GM12878 (cell line): ENCODE results near the gene HDAC8. TPM values are rescaled to one million over a fixed set of nuclear protein-coding genes. Genes with fewer than 3 reads are reported as not detected.

Source experiments
- ATAC-seq: fragments of 200-7000 bp; cut with Tn5 transposase; 3 replicates; pipeline ENCODE4 v1.9.1; 2020; ENCODE audit warnings: mild to moderate bottlenecking, moderate library complexity
- BruUV-seq: library from RNA; stranded (reverse); fragments of 400-500 nt; replicated peaks from 2 replicates; lab custom pipeline; 2021; lab: Mats Ljungman, UMichigan
- CTCF ChIA-PET: fragments of 300-600 bp; sonication (Branson Sonifier 250); formaldehyde crosslinking; extraction: SDS; loops from one replicate; lab custom pipeline; 2021; ENCODE audit warnings: inconsistent platforms; lab: Yijun Ruan, JAX
- POLR2A ChIA-PET: fragments of 350-600 bp; formaldehyde crosslinking; extraction: SDS; loops from one replicate; lab custom pipeline; 2021; ENCODE audit warnings: inconsistent platforms; lab: Charles Lee
- RAD21 ChIA-PET: fragments of 300-600 bp; sonication (Branson Sonifier 250); formaldehyde crosslinking; loops from one replicate; lab custom pipeline; 2023; ENCODE audit warnings: antibody characterized with exemption; ENCODE audit not compliant: unreplicated experiment; lab: Charles Lee
- SMC1A ChIA-PET: fragments of 300-600 bp; sonication (Branson Sonifier 250); formaldehyde crosslinking; loops from one replicate; lab custom pipeline; 2023; ENCODE audit not compliant: unreplicated experiment, uncharacterized antibody; lab: Charles Lee
- DNase-seq: peaks from one replicate; pipeline ENCODE4 v3.0.0-alpha.2; 2011; ENCODE audit warnings: low read depth, low spot score
- FAIRE-seq: peaks from 3 replicates; lab custom pipeline; 2011; peaks lifted over from hg19 to GRCh38; lab: Jason Lieb, UNC
- H2AFZ ChIP-seq: 2 replicates; pipeline ENCODE4 v1.6.0; 2011; ENCODE audit warnings: low read depth, low read length, control low read depth; ENCODE audit not compliant: control insufficient read depth
- H3K27ac ChIP-seq: 2 replicates; pipeline ENCODE4 v1.5.1; 2011; ENCODE audit warnings: control low read depth; ENCODE audit not compliant: control insufficient read depth, insufficient read depth
- H3K27me3 ChIP-seq, 2 experiments: replicated peaks in 1 of 2; 2 replicates each; pipeline versions ENCODE4 v1.6.0 to v1.6.1; 2011; ENCODE audit warnings: low read length in 1 of 2; ENCODE audit not compliant: control insufficient read depth in 2 of 2, insufficient read depth in 2 of 2
- H3K36me3 ChIP-seq, 2 experiments: 2 replicates each; pipeline ENCODE4 v1.5.1; 2011; ENCODE audit warnings: low read length in 1 of 2; ENCODE audit not compliant: control insufficient read depth in 2 of 2, insufficient read depth in 2 of 2
- H3K4me1 ChIP-seq: 2 replicates; pipeline ENCODE4 v1.6.1; 2011; ENCODE audit warnings: mild to moderate bottlenecking, low read length, moderate library complexity, mixed read lengths; ENCODE audit not compliant: control insufficient read depth, insufficient read depth
- H3K4me2 ChIP-seq: 2 replicates; pipeline ENCODE4 v1.6.0; 2011; ENCODE audit warnings: control low read depth; ENCODE audit not compliant: control insufficient read depth, insufficient read depth
- H3K4me3 ChIP-seq: fragments of 200-600 bp; sonication (generic); 2 replicates; pipeline ENCODE4 v1.5.1; 2016
- H3K79me2 ChIP-seq: 2 replicates; pipeline ENCODE4 v1.6.0; 2011; ENCODE audit warnings: low read length; ENCODE audit not compliant: control insufficient read depth, insufficient read depth
- H3K9ac ChIP-seq: 2 replicates; pipeline ENCODE4 v1.8.0; 2011; ENCODE audit warnings: low read length, control low read depth, mixed read lengths; ENCODE audit not compliant: control insufficient read depth, insufficient read depth
- H3K9me3 ChIP-seq: replicated peaks from 3 replicates; pipeline ENCODE4 v1.5.1; 2011; ENCODE audit warnings: mild to moderate bottlenecking, low read length; ENCODE audit not compliant: control insufficient read depth, insufficient read depth
- H4K20me1 ChIP-seq: 2 replicates; pipeline ENCODE4 v1.6.0; 2011; ENCODE audit not compliant: control insufficient read depth, insufficient read depth
- ETV6 ChIP-seq, 2 experiments: fragments of 450-650 bp in 1 of 2; IDR thresholded peaks in 1 of 2; conservative IDR thresholded peaks in 1 of 2; 2 replicates each; pipeline ENCODE4 v1.6.1; 2014; ENCODE audit warnings: antibody characterized with exemption in 1 of 2, borderline replicate concordance in 1 of 2, low read depth in 1 of 2, mild to moderate bottlenecking in 1 of 2, moderate library complexity in 1 of 2
- GABPA ChIP-seq: IDR thresholded peaks from 2 replicates; pipeline ENCODE4 v1.6.1; 2014; ENCODE audit warnings: antibody characterized with exemption, low read depth, mild to moderate bottlenecking, inconsistent platforms
- LARP7 ChIP-seq: fragments of 450-650 bp; IDR thresholded peaks from 2 replicates; pipeline ENCODE4 v1.6.1; 2017; ENCODE audit warnings: mild to moderate bottlenecking
- TCF3 ChIP-seq: IDR thresholded peaks from 2 replicates; pipeline ENCODE4 v1.6.1; 2012; ENCODE audit warnings: low read depth, mild to moderate bottlenecking, low read length, borderline replicate concordance; ENCODE audit not compliant: insufficient read depth
- ZBTB33 ChIP-seq: fragments of 450-650 bp; IDR thresholded peaks from 2 replicates; pipeline ENCODE4 v1.6.1; 2017; ENCODE audit warnings: mild to moderate bottlenecking
- in situ Hi-C: fragments of 300-500 bp; cut with MboI; formaldehyde crosslinking; loops from 9 replicates; pipeline ENCODE4 v1.14.3; 2018; ENCODE audit warnings: mixed read lengths
- intact Hi-C: fragments of 100-400 bp; cut with micrococcal nuclease; formaldehyde crosslinking; loops from one replicate; pipeline ENCODE4 v1.14.2; 2022; ENCODE audit not compliant: unreplicated experiment
- polyA plus RNA-seq, 11 experiments: library from polyadenylated mRNA; depleted of rRNA in 4 of 11; unstranded in 6 of 11; stranded (reverse) in 5 of 11; fragments of >200 nt; fragmentation: Nextera tagmentation in 4 of 11; fragmentation: Illumina TruSeq in 1 of 11; extraction: Ambion mirVana in 4 of 11; extraction: Trizol in 1 of 11; gene quantifications; 1 replicate in 1 of 11; 2 replicates in 10 of 11; pipeline versions ENCODE4 v1.2.1 to v1.2.3, GENCODE V29; 2011 to 2016; ENCODE audit warnings: inconsistent platforms in 2 of 11, missing spikeins in 2 of 11, low read depth in 1 of 11
- total RNA-seq, 4 experiments: library from RNA; depleted of rRNA in 3 of 4; stranded (reverse); fragments of >200 nt in 3 of 4; fragmentation: Illumina TruSeq in 1 of 4; extraction: Trizol in 1 of 4; gene quantifications; 2 replicates each; pipeline versions ENCODE4 v1.2.1 to v1.2.3, GENCODE V29; 2013 to 2021

Gene HDAC8
- total and polyA plus RNA-seq, 10 of the 15 experiments (the other 5 are each of a cell fraction or from before 2014, with no cell fraction given): 18.1 to 34.7 (median 29.1) TPM

- Histone ChIP-seq H2AFZ (no peak overlapping the region), H3K4me1 (no peaks in the 10 kb centered on the region), H3K4me2 (no peak overlapping the region), H3K27me3 (no peaks in the 10 kb centered on the region), H4K20me1 (no peaks in the 10 kb centered on the region), H3K27ac (no peak overlapping the region), H3K36me3 (0 out of 4 replicates have a peak, but pooled peaks cover 0 to 3% of the 10 kb centered on the region in 2 experiments), H3K9me3 (no peaks in the 10 kb centered on the region), H3K9ac (no peak overlapping the region), H3K4me3 (no peak overlapping the region), H3K79me2 (no peaks in the 10 kb centered on the region)
- no TSS peak for BruUV-seq
- in situ Hi-C loops (loop anchor here (10.0 kb wide), 1 partner anchor 301 kb away; no protein-coding TSS in a partner anchor), intact Hi-C loops (no loop called here)
- SMC1A ChIA-PET: no interaction called here
- TF ChIP-seq ZBTB33 (no peak), GABPA (no peak), TCF3 (no peak), LARP7 (no peak), ETV6 (conservative IDR thresholded peaks at IDR 0.05 in 1 of 2, IDR thresholded peaks at IDR 0.05 in 1 of 2; ENCODE audit: borderline replicate concordance in 1 of 2, low read depth in 1 of 2) (no peak)
- POLR2A ChIA-PET: no interaction called here
- FAIRE-seq (no peak), DNase-seq (no peak), ATAC-seq (no peak)
- CTCF ChIA-PET: interaction anchor here (1.0 to 1.4 kb wide), 3 partner anchors 10 to 301 kb away, joined by 3 read pairs; no protein-coding TSS in a partner anchor
- RAD21 ChIA-PET: interaction anchor here (0.6 kb wide), 1 partner anchor 67 kb away, joined by 3 read pairs; no protein-coding TSS in a partner anchor
Observed at GRCh38 chrX:72545990-72546389, 26.7 kb downstream of the HDAC8 start.
